ENCODE results near the gene FPR3.

DNA sequence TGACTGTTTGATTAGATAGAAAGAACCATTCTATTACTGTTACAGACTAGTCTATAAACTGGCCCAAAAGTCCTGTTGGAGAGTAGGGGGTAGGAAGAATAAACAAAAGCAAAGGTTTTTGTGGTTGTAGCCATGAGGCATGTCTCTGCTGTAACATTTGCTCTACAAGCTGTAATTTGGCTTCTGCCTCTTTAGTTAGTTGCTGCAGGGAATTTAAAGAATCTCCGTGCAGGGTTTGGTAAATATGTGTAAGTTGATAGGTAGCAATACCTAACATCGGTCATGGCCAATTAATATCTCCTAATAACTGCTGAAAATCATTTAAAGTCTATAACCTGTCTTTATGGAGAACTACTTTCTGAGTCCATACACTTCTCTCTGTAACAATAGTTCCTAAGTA lies 13.0 kb downstream of the FPR3 start:
- TF ChIP-seq MYC (IDR thresholded peaks at IDR 0.05; ENCODE audit: borderline replicate concordance, low read length) = no peak
- TF ChIP-seq, protein P1, sequence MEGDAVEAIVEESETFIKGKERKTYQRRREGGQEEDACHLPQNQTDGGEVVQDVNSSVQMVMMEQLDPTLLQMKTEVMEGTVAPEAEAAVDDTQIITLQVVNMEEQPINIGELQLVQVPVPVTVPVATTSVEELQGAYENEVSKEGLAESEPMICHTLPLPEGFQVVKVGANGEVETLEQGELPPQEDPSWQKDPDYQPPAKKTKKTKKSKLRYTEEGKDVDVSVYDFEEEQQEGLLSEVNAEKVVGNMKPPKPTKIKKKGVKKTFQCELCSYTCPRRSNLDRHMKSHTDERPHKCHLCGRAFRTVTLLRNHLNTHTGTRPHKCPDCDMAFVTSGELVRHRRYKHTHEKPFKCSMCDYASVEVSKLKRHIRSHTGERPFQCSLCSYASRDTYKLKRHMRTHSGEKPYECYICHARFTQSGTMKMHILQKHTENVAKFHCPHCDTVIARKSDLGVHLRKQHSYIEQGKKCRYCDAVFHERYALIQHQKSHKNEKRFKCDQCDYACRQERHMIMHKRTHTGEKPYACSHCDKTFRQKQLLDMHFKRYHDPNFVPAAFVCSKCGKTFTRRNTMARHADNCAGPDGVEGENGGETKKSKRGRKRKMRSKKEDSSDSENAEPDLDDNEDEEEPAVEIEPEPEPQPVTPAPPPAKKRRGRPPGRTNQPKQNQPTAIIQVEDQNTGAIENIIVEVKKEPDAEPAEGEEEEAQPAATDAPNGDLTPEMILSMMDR (IDR thresholded peaks at IDR 0.05) = no peak
- TF ChIP-seq HOXA7 (CRISPR knock-in tag; IDR thresholded peaks at IDR 0.05) = no peak
- no peak for TF ChIP-seq HOXB13 (CRISPR knock-in tag; IDR thresholded peaks at IDR 0.05; ENCODE audit: low read depth)
- TF ChIP-seq POLR2A (IDR thresholded peaks at IDR 0.05; ENCODE audit: low read length) = no peak

Data from A549 (cell line).